K562 (cell line): ENCODE results near the gene ZCCHC8. TPM values are rescaled to one million over a fixed set of nuclear protein-coding genes. Genes with fewer than 3 reads are reported as not detected.

Experiments used
- ATF1 ChIP-seq, 2 experiments: fragments of 450-650 bp in 1 of 2; IDR thresholded peaks; 2 replicates each; pipeline ENCODE4 v1.6.1; 2016; ENCODE audit warnings: missing compliant biosample characterization in 1 of 2, missing genetic modification characterization in 1 of 2
- ATF7 ChIP-seq: fragments of 450-650 bp; IDR thresholded peaks from 2 replicates; pipeline ENCODE4 v1.7.1; 2014; ENCODE audit warnings: mild to moderate bottlenecking, moderate library complexity
- BRD9 ChIP-seq: fragments of 450-650 bp; IDR thresholded peaks from 2 replicates; pipeline ENCODE4 v1.6.1; 2018; ENCODE audit warnings: low read depth; ENCODE audit not compliant: partially characterized antibody
- C11orf30 ChIP-seq: fragments of 450-650 bp; IDR thresholded peaks from 2 replicates; pipeline ENCODE4 v1.6.1; 2016; ENCODE audit warnings: low read depth, mild to moderate bottlenecking
- CC2D1A ChIP-seq: fragments of 450-650 bp; IDR thresholded peaks from 2 replicates; pipeline ENCODE4 v1.6.1; 2017; ENCODE audit warnings: mild to moderate bottlenecking
- CREB1 ChIP-seq, 2 experiments: sonication (generic) in 1 of 2; formaldehyde crosslinking in 1 of 2; IDR thresholded peaks; 2 replicates each; pipeline versions ENCODE4 v1.6.1 to v1.8.0; 2012 to 2022; ENCODE audit warnings: inconsistent platforms in 1 of 2, mild to moderate bottlenecking in 1 of 2, missing genetic modification reagents in 1 of 2, moderate library complexity in 1 of 2
- EGR1 ChIP-seq: fragments of 450-650 bp; conservative IDR thresholded peaks from 2 replicates; pipeline ENCODE4 v1.6.1; 2017; ENCODE audit warnings: mild to moderate bottlenecking
- EP400 ChIP-seq: fragments of 450-650 bp; IDR thresholded peaks from 2 replicates; pipeline ENCODE4 v1.6.1; 2017; ENCODE audit warnings: antibody characterized with exemption, mild to moderate bottlenecking, moderate library complexity
- GTF2A2 ChIP-seq: IDR thresholded peaks from 2 replicates; pipeline ENCODE4 v1.6.1; 2016; ENCODE audit warnings: mild to moderate bottlenecking, missing genetic modification characterization, missing compliant biosample characterization
- JUND ChIP-seq, 2 experiments: IDR thresholded peaks; 2 replicates in 1 of 2; 3 replicates in 1 of 2; pipeline ENCODE4 v1.6.1; 2011; ENCODE audit warnings: borderline replicate concordance in 2 of 2, low read depth in 2 of 2, low read length in 2 of 2, improper control_type of control experiment in 1 of 2, missing biosample characterization in 1 of 2, missing genetic modification characterization in 1 of 2, missing genetic modification reagents in 1 of 2
- KLF16 ChIP-seq: IDR thresholded peaks from 2 replicates; pipeline ENCODE4 v1.6.1; 2016; ENCODE audit warnings: antibody characterized with exemption
- MEF2A ChIP-seq: IDR thresholded peaks from 2 replicates; pipeline ENCODE4 v1.6.1; 2011; ENCODE audit warnings: low read depth, mild to moderate bottlenecking, low read length, moderate library complexity; ENCODE audit not compliant: control insufficient read depth
- MEIS2 ChIP-seq: fragments of 450-650 bp; IDR thresholded peaks from 2 replicates; pipeline ENCODE4 v1.6.1; 2014; ENCODE audit warnings: mild to moderate bottlenecking; ENCODE audit not compliant: partially characterized antibody
- NCOR1 ChIP-seq: fragments of 450-650 bp; IDR thresholded peaks from 2 replicates; pipeline ENCODE4 v1.6.1; 2016; ENCODE audit warnings: mild to moderate bottlenecking, moderate library complexity
- NFXL1 ChIP-seq: fragments of 450-650 bp; formaldehyde crosslinking; IDR thresholded peaks from 2 replicates; pipeline ENCODE4 v1.4.0; 2021; ENCODE audit warnings: mild to moderate bottlenecking
- PRPF4 ChIP-seq: fragments of 200-400 bp; formaldehyde crosslinking; IDR thresholded peaks from one replicate; pipeline ENCODE4 v1.6.1; 2017; ENCODE audit warnings: low read length, low read depth, mild to moderate bottlenecking; ENCODE audit not compliant: insufficient read depth, poor library complexity, severe bottlenecking
- RBBP5 ChIP-seq: fragments of 200-600 bp; sonication (generic); IDR thresholded peaks from 2 replicates; pipeline ENCODE4 v1.6.1; 2012; ENCODE audit warnings: borderline replicate concordance, mild to moderate bottlenecking, low read length, control low read depth, inconsistent platforms; ENCODE audit not compliant: insufficient read depth, poor library complexity, severe bottlenecking
- TOE1 ChIP-seq, 2 experiments: fragments of 450-650 bp in 1 of 2; sonication (generic) in 1 of 2; formaldehyde crosslinking in 1 of 2; IDR thresholded peaks; 2 replicates each; pipeline versions ENCODE4 v1.7.1 to v1.8.0; 2016 to 2022; ENCODE audit warnings: borderline replicate concordance in 2 of 2, mild to moderate bottlenecking in 2 of 2, antibody characterized with exemption in 1 of 2, inconsistent platforms in 1 of 2, low read depth in 1 of 2, missing genetic modification reagents in 1 of 2, moderate library complexity in 1 of 2
- ZBTB11 ChIP-seq, 3 experiments: fragments of 200-800 bp in 1 of 3; fragments of 250-450 bp in 1 of 3; fragments of 450-650 bp in 1 of 3; sonication (Bioruptor Pico) in 1 of 3; sonication (Bioruptor generic) in 1 of 3; formaldehyde crosslinking in 1 of 3; IDR thresholded peaks; 2 replicates each; pipeline versions ENCODE4 v1.6.1 to v1.8.0; 2016 to 2022; ENCODE audit warnings: mild to moderate bottlenecking in 2 of 3, missing genetic modification characterization in 2 of 3, missing compliant biosample characterization in 1 of 3, moderate library complexity in 1 of 3
- ZNF511 ChIP-seq: sonication (generic); formaldehyde crosslinking; IDR thresholded peaks from 2 replicates; pipeline ENCODE4 v1.8.0; 2022; ENCODE audit warnings: mild to moderate bottlenecking, missing genetic modification reagents
- polyA plus RNA-seq, 8 experiments: library from polyadenylated mRNA; depleted of rRNA in 4 of 8; stranded (reverse) in 5 of 8; unstranded in 3 of 8; fragments of >200 nt; fragmentation: Nextera tagmentation in 2 of 8; fragmentation: Illumina TruSeq in 1 of 8; extraction: Ambion mirVana in 2 of 8; extraction: Trizol in 1 of 8; gene quantifications; 2 replicates each; pipeline versions ENCODE4 v1.2.1 to v1.2.3, GENCODE V29; 2011 to 2014; ENCODE audit warnings: inconsistent platforms in 1 of 8, missing spikeins in 1 of 8
- total RNA-seq, 7 experiments: library from RNA; depleted of rRNA in 6 of 7; stranded (reverse); fragments of >200 nt in 6 of 7; fragmentation: Illumina TruSeq in 2 of 7; extraction: Trizol in 2 of 7; gene quantifications; 2 replicates each; pipeline versions ENCODE4 v1.2.1 to v1.2.3, GENCODE V29; 2011 to 2021; ENCODE audit warnings: low replicate concordance in 1 of 7
- TF ChIP-seq, protein P1 (sequence below): fragments of 450-650 bp; formaldehyde crosslinking; IDR thresholded peaks from 2 replicates; pipeline ENCODE4 v1.4.0; 2022; ENCODE audit warnings: mild to moderate bottlenecking, moderate library complexity

Gene ZCCHC8
- total and polyA plus RNA-seq, 9 of the 15 experiments (the other 6 are each of a cell fraction or from before 2014, with no cell fraction given), result 14.8 to 50.9 (median 34.1) TPM

DNA sequence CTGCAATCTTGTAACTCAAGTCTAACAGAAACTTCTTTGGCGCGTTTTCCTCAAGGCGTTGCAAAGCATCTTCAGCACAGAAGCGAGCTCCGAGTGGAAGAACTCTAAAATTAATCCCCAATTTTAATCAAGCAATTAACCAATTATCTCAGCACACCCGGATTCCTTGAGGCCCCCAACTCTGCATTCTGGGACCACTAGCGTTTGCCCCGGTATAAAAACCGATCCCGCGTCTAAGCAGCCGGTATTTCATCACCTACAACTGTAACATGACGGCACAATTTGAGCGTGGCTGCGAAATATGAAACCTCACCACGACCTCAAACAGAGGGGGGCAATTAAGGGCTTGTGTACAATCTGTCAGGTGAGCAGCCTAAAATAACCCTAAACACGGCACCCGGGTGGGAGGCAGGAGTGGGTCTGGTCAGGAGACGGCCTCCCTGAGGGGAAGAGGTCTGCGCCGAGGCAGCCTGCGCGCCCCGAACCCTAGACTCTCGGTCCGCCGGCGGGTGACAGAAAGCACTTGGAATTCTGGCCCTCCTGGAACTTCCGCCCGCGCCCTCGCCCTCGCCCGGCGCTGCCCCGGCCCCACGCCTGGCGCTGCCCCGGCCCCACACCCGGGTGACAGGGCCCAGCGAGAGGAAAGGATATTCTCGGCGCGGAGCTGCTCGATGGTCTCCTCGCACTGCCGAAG, 594 bp downstream of the ZCCHC8 start (continued):
- TF ChIP-seq, protein P1, sequence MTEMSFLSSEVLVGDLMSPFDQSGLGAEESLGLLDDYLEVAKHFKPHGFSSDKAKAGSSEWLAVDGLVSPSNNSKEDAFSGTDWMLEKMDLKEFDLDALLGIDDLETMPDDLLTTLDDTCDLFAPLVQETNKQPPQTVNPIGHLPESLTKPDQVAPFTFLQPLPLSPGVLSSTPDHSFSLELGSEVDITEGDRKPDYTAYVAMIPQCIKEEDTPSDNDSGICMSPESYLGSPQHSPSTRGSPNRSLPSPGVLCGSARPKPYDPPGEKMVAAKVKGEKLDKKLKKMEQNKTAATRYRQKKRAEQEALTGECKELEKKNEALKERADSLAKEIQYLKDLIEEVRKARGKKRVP (CRISPR knock-in tag), result peak; percentile 71; the same call in 1 of the 2 replicates
- TF ChIP-seq ATF7 (peak; percentile 57; the same call in 1 of the 2 replicates), KLF16 (no peak), JUND (IDR thresholded peaks at IDR 0.05; ENCODE audit: borderline replicate concordance, low read depth, low read length) (peak; percentile 34; the same call in 1 of the 2 replicates), JUND (tag; IDR thresholded peaks at IDR 0.05; ENCODE audit: borderline replicate concordance, low read depth, low read length) (peak; percentile 12; the same call in 1 of the 3 replicates), PRPF4 (peak; percentile 55), TOE1 (IDR thresholded peaks at IDR 0.05; ENCODE audit: borderline replicate concordance) (no peak), TOE1 (CRISPR knock-in tag; IDR thresholded peaks at IDR 0.05; ENCODE audit: borderline replicate concordance, low read depth) (no peak), ZBTB11 (CRISPR knock-in tag; IDR thresholded peaks at IDR 0.05) (peak in 1 of 3 experiments; percentile 14; a peak in 2 of 6 replicates), ATF1 (CRISPR knock-in tag; IDR thresholded peaks at IDR 0.05) (no peak), ATF1 (tag; IDR thresholded peaks at IDR 0.05) (peak; percentile 48), CREB1 (IDR thresholded peaks at IDR 0.05) (peak; percentile 70; the same call in 1 of the 2 replicates), CREB1 (CRISPR knock-in tag; IDR thresholded peaks at IDR 0.05) (peak; percentile 16; the same call in 1 of the 2 replicates), C11orf30 (peak; percentile 33; the same call in 1 of the 2 replicates), EP400 (peak; percentile 84), ZNF511 (CRISPR knock-in tag) (peak; percentile 95), MEF2A (0 out of 2 replicates have a peak, but pooled peaks have one; percentile 33), RBBP5 (peak; percentile 57), BRD9 (peak; percentile 41), MEIS2 (peak; percentile 18), EGR1 (no peak), NCOR1 (peak; percentile 28; the same call in 1 of the 2 replicates), GTF2A2 (tag) (0 out of 2 replicates have a peak, but pooled peaks have one; percentile 26), NFXL1 (no peak), CC2D1A (no peak)
- TF ChIP-seq, all 486 proteins: peak for 61
